ENCODE data around the gene SERINC2.

DNA sequence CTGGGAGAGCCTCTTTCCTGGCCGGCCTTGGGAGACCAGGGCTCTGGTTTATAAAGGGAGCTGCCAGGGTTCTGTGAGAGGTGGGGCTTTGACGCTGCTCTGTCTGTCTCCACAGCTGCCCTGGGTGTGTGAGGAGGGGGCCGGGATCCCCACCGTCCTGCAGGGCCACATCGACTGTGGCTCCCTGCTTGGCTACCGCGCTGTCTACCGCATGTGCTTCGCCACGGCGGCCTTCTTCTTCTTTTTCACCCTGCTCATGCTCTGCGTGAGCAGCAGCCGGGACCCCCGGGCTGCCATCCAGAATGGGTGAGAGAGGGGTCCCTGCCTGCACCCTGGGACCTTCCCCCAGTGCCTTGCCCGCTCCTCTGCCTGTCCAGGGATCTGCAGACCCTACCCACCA lies 11.6 kb downstream of the SERINC2 start:
- TF ChIP-seq, protein P1, sequence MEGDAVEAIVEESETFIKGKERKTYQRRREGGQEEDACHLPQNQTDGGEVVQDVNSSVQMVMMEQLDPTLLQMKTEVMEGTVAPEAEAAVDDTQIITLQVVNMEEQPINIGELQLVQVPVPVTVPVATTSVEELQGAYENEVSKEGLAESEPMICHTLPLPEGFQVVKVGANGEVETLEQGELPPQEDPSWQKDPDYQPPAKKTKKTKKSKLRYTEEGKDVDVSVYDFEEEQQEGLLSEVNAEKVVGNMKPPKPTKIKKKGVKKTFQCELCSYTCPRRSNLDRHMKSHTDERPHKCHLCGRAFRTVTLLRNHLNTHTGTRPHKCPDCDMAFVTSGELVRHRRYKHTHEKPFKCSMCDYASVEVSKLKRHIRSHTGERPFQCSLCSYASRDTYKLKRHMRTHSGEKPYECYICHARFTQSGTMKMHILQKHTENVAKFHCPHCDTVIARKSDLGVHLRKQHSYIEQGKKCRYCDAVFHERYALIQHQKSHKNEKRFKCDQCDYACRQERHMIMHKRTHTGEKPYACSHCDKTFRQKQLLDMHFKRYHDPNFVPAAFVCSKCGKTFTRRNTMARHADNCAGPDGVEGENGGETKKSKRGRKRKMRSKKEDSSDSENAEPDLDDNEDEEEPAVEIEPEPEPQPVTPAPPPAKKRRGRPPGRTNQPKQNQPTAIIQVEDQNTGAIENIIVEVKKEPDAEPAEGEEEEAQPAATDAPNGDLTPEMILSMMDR (conservative IDR thresholded peaks at IDR 0.05; ENCODE audit: low read depth in 2 of 2), result no peak
- no peak for TF ChIP-seq CREB1 (CRISPR knock-in tag; IDR thresholded peaks at IDR 0.05; ENCODE audit: low read depth)
- TF ChIP-seq EZH2phosphoT487 (IDR thresholded peaks at IDR 0.05; ENCODE audit: unreplicated experiment), result no peak
- TF ChIP-seq POLR2AphosphoS5 (IDR thresholded peaks at IDR 0.05; ENCODE audit: low read depth), result no peak
- no peak for TF ChIP-seq EZH2 (IDR thresholded peaks at IDR 0.05; ENCODE audit: low read depth, unreplicated experiment)
- no peak for TF ChIP-seq NANOG (IDR thresholded peaks at IDR 0.05; ENCODE audit: borderline replicate concordance)
- TF ChIP-seq, protein P2, sequence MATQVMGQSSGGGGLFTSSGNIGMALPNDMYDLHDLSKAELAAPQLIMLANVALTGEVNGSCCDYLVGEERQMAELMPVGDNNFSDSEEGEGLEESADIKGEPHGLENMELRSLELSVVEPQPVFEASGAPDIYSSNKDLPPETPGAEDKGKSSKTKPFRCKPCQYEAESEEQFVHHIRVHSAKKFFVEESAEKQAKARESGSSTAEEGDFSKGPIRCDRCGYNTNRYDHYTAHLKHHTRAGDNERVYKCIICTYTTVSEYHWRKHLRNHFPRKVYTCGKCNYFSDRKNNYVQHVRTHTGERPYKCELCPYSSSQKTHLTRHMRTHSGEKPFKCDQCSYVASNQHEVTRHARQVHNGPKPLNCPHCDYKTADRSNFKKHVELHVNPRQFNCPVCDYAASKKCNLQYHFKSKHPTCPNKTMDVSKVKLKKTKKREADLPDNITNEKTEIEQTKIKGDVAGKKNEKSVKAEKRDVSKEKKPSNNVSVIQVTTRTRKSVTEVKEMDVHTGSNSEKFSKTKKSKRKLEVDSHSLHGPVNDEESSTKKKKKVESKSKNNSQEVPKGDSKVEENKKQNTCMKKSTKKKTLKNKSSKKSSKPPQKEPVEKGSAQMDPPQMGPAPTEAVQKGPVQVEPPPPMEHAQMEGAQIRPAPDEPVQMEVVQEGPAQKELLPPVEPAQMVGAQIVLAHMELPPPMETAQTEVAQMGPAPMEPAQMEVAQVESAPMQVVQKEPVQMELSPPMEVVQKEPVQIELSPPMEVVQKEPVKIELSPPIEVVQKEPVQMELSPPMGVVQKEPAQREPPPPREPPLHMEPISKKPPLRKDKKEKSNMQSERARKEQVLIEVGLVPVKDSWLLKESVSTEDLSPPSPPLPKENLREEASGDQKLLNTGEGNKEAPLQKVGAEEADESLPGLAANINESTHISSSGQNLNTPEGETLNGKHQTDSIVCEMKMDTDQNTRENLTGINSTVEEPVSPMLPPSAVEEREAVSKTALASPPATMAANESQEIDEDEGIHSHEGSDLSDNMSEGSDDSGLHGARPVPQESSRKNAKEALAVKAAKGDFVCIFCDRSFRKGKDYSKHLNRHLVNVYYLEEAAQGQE (IDR thresholded peaks at IDR 0.05; ENCODE audit: unreplicated experiment), result no peak
- no peak for TF ChIP-seq ZNF331 (CRISPR knock-in tag; IDR thresholded peaks at IDR 0.05; ENCODE audit: low read depth)
- no peak for TF ChIP-seq ETS1 (IDR thresholded peaks at IDR 0.05)
- no peak for TF ChIP-seq STAT1 (IDR thresholded peaks at IDR 0.05; ENCODE audit: unreplicated experiment)

Measured in GM23338 (cell line).